ENCODE measurements around the gene MSANTD4. TPM values are rescaled to one million over a fixed set of nuclear protein-coding genes. Genes with fewer than 3 reads are reported as not detected.
A peak's percentile ranks its signal among the peaks of the same experiment; 100 is the strongest.
"Not testable (repeated sequence)": the region's sequence is repeated elsewhere in the genome, so short reads cannot be mapped to it uniquely, and the experiment has no call there.

Gene MSANTD4
- total RNA-seq, result 15.4 and 15.7 TPM in 2 replicates

GRCh38 chr11:106021967-106022794 lies at the start of gene MSANTD4:
Gene MSANTD4 (minus strand): TSS chr11:106022240. CDS start chr11:106010917, 11,323 bp downstream.
- DNase-seq (ENCODE audit: low read depth in 2 of 2), result peak; percentile 98 to 100

DNA sequence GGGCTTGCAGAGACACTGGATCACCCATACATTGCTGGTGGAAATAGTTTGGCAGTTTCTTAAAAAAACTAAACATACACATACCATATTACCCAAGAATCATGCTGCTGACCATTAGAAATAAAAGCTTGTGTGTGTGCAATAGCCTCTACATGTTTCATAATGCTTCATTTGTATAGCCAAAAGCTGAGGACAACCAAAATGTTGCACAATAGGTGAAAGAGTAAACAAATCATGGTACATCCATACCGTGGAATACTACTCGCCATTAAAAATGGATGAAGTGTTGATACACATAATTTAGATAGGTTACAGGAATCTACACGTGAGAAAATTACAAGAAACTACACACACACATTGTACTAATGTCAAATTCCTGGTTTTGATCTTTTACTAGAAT lies 48.6 kb upstream of the MSANTD4 start:
- no peak for DNase-seq (ENCODE audit: low read depth in 2 of 2)

DNA sequence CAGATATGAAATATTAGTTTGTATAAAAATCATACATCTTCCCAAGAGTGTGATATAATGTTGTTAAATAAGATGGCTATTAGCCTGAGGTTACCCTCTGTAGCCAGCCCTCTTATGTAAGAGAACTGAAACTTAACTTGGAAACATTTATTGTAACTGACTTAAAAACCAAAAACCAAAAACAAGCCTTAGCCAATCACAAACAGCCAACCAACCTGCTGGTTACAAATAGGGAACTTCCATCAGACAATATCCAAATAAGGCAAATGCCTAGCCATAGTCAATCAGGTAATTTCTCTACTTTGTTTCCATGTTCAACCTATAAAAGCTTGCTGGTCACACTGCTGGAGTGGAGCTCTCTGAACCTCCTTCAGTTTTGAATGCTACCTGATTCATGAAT lies 41.0 kb upstream of the MSANTD4 start:
- no peak for DNase-seq (ENCODE audit: low read depth in 2 of 2)

DNA sequence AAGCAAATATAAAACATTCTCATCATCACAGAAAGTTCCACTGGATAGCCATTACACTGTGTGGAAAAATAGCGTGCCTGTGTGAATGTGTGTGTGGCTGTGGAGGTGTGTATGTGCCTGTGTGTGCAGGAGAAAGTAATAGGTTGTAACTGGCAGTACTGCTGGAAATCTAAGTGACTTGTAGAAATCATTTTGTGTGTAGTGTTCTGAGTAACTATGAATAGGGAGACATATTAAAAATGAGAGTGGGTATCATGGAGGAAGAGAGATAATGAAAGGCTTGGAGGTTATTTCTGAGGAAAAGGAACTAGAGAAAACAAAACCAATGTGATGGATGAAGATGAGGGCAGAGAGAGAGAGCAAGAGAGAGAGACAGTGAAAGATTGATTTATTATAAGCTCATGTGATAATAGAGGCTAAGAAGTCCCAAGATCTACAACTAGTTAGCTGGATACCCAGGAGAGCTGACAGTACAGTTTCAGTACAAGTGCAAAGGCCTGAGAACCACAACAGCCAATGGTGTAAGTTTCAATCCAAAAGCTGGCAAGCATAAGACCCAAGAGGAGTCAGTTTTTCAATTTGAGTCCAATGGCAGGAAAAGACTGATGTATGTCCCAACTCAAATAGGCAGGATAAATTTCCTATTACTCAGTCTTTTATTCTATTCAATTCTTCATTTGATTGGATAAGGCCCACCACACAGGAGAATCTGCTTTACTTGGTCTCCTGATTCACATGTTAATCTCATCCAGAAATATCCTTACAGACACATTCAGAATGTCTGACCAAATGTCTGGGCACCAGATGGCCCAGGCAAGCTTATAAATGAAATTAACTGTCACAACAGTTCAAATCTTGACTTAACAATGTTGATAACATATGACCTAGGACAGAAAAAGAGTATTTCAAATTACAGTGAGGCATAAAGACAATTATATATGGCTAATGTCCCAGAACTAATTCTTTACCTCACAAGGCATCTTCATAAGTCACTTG lies 40.2 kb upstream of the MSANTD4 start:
- no peak for DNase-seq (ENCODE audit: low read depth in 2 of 2)

- DNase-seq (ENCODE audit: low read depth in 2 of 2), result no peak
These were observed 39.3 kb upstream of the MSANTD4 start for GRCh38 chr11:106061249-106061784.

DNA sequence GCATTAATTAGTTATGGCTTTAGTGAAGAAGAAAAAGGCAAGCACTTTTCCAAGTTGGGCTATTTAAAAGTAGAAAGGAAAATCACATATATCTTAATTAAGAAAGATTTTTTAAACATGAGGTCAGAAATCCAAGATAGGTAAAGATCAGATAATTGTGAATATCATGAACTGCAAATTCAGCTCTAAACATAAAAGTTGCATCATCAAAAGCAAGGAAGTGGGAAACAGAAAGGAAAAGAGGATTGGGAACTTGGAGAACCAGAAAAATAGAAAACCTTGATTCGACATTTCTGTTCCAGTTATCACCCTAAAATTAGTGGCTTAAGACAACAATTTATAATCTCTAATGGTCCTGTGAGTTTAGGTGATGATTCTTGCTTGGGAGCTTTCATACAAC lies 37.6 kb upstream of the MSANTD4 start:
- DNase-seq (ENCODE audit: low read depth in 2 of 2), result no peak

DNA sequence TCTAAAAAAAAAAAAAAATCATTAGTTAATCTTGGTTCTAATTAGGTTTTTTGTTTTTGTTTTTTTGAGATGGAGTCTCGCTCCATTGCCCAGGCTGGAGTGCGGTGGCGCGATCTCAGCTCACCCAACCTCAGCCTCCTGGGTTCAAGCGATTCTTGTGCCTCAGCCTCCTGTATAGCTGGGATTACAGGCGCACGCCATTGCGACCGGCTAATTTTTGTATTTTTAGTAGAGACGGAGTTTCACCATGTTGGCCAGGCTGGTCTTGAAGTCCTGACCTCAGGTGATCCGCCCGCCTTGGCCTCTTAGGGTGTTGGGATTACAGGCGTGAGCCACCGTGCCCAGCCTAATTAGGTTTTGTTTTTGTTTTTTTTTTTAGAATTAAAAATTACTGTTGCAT lies 36.3 kb upstream of the MSANTD4 start:
- DNase-seq (ENCODE audit: low read depth in 2 of 2), result not testable (repeated sequence)

- DNase-seq (ENCODE audit: low read depth in 2 of 2), result no peak
These were observed 29.1 kb upstream of the MSANTD4 start for GRCh38 chr11:106051103-106051502.

GRCh38 chr11:106049727-106050476 lies 27.9 kb upstream of the MSANTD4 start:
- no peak for DNase-seq (ENCODE audit: low read depth in 2 of 2)

GRCh38 chr11:106047631-106048030 lies 25.6 kb upstream of the MSANTD4 start:
- DNase-seq (ENCODE audit: low read depth in 2 of 2), result no peak

- DNase-seq (ENCODE audit: low read depth in 2 of 2), result no peak
These were observed 21.5 kb upstream of the MSANTD4 start for GRCh38 chr11:106043540-106043939.

DNA sequence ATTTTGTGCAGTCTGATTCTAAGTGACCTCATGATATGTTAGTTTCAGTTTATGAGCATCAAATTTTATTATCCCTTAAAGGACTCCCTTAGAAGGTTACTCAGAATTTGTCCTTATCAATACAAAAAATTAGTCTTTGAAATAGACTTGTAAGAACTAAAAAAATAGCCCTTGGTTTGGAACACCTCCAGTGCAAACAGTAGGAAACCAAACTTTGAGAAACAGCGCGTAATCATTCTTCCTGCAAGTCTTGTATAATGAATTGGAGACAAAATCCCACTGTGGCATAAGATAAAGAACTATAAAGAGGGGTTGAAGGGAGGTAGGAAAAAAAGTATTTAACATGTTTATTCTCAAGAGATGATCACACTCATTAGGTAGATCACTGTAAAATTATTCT lies 10.8 kb upstream of the MSANTD4 start:
- DNase-seq (ENCODE audit: low read depth in 2 of 2), result peak in 1 of 2 donors; percentile 29

GRCh38 chr11:106031936-106032335 lies 9.9 kb upstream of the MSANTD4 start:
- no peak for DNase-seq (ENCODE audit: low read depth in 2 of 2)

GRCh38 chr11:106031202-106031810 lies 9.3 kb upstream of the MSANTD4 start:
- DNase-seq (ENCODE audit: low read depth in 2 of 2), result peak in 1 of 2 donors; percentile 62

DNA sequence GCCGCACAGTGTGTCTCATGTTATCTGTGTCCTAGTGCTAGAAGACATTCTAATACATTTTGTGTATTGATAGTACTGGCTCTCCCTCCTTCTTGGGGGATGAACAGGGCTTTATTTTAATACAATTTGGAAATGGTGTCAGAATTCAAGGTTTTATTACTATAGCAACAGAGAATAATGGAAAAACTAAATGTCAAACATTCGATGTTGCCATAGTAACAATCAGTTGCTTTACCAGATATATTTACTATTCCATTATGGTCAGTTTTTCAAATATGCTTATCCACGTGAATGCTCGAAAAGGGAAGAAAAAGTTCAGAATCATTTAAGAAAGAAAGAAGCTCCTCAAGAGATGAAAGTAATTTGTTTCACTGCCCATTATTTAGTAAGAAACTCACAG lies 8.6 kb upstream of the MSANTD4 start:
- no peak for DNase-seq (ENCODE audit: low read depth in 2 of 2)

- DNase-seq (ENCODE audit: low read depth in 2 of 2), result no peak
These were observed 795 bp upstream of the MSANTD4 start for GRCh38 chr11:106022795-106023275.

DNA sequence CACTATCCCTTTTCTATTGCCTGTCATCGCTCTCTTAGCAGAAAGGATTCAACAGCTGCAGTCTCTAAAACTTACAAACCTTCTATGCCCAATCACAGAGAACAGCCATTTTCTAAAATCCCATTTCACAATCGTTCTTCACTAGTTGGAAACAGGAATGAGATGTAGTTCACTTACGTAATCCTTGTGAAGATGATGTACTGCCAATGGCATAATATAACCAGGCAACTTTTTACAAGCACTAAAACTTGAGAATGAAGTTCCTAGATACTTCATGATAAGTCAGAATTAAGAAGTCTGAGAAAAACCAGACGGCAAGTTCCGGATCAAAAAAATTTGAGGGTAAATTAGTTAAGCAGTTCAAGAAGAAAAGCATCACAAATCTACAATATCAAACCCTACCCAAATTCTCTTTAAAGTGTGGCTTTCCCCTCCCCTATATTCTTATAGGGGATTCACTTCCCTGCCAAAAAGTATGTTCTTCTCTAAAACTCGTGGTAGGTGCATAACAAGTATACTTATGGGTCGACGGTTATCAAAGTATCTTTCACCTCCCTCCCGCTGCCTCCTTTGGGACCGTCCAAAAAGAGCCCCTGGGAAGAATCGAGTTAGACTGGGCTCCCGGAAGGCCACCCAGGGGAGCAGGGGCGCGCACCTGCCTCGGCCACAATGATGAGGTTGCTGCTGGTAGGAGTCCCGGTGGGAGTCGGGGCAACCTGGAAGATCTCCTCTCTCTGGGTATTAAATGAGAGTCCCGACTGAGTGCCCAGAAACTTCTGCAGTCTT lies 666 bp downstream of the MSANTD4 start:
- no peak for DNase-seq (ENCODE audit: low read depth in 2 of 2)

GRCh38 chr11:106017093-106017492 lies 4.9 kb downstream of the MSANTD4 start:
- DNase-seq (ENCODE audit: low read depth in 2 of 2), result no peak

DNA sequence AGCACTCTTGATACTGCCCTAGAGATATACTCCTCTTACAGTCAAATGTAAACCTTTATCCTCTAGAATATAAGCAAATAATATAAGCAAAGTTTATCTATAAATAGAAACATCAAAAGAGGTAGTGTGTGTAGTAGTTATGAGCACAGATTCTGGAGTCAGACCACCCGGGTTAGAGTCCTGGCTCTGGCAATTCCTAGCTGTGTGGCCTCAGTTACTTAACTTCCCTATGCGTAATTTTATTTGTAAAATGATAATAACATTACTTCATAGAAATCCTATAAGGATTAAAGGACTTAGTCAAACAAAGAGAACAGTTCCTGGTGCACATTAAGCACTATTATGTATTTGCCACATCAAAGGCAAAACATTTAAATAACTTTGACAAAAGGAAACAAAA lies 7.0 kb downstream of the MSANTD4 start:
- no peak for DNase-seq (ENCODE audit: low read depth in 2 of 2)

GRCh38 chr11:106014620-106015019 lies 7.4 kb downstream of the MSANTD4 start:
- no peak for DNase-seq (ENCODE audit: low read depth in 2 of 2)

All from dermis microvascular lymphatic vessel endothelial cell (primary cell).